ENCODE data around the gene KCNV2.

KCNV2 gene

GRCh38 chr9:2725898-2726649 lies 8.8 kb downstream of the KCNV2 start:
- in situ Hi-C loops (cut with HindIII; ENCODE audit: low pct_unique_long_range_greater_than_20kb, low sequenced_read_pairs), result no loop called here
- no peak for TF ChIP-seq JUND (IDR thresholded peaks at IDR 0.05; ENCODE audit: low read depth)
- no peak for DNase-seq (ENCODE audit: low read depth in 1 of 2, low spot score in 1 of 2)

- no peak for DNase-seq (ENCODE audit: low read depth in 1 of 2, low spot score in 1 of 2)
- in situ Hi-C loops (cut with HindIII; ENCODE audit: low pct_unique_long_range_greater_than_20kb, low sequenced_read_pairs), result no loop called here
Observed at GRCh38 chr9:2726650-2727340, 9.5 kb downstream of the KCNV2 start.

GRCh38 chr9:2727374-2727773 lies 10.1 kb downstream of the KCNV2 start:
- no peak for DNase-seq (ENCODE audit: low read depth in 1 of 2, low spot score in 1 of 2)
- in situ Hi-C loops (cut with HindIII; ENCODE audit: low pct_unique_long_range_greater_than_20kb, low sequenced_read_pairs), result no loop called here
- TF ChIP-seq JUND (IDR thresholded peaks at IDR 0.05; ENCODE audit: low read depth), result no peak

More at GRCh38 chr9:2726650-2727340, 9.5 kb downstream of the KCNV2 start:
- TF ChIP-seq JUND (IDR thresholded peaks at IDR 0.05; ENCODE audit: low read depth), result no peak

- TF ChIP-seq JUND (IDR thresholded peaks at IDR 0.05; ENCODE audit: low read depth), result no peak
- peak in 1 of 2 experiments; percentile 64 for DNase-seq (ENCODE audit: low read depth in 1 of 2, low spot score in 1 of 2)
- in situ Hi-C loops (cut with HindIII; ENCODE audit: low pct_unique_long_range_greater_than_20kb, low sequenced_read_pairs), result no loop called here
Observed at GRCh38 chr9:2727966-2728613, 10.8 kb downstream of the KCNV2 start.

GRCh38 chr9:2729003-2729402 lies 11.7 kb downstream of the KCNV2 start:
- in situ Hi-C loops (cut with HindIII; ENCODE audit: low pct_unique_long_range_greater_than_20kb, low sequenced_read_pairs), result no loop called here
- no peak for TF ChIP-seq JUND (IDR thresholded peaks at IDR 0.05; ENCODE audit: low read depth)
- DNase-seq (ENCODE audit: low read depth in 1 of 2, low spot score in 1 of 2), result no peak

- TF ChIP-seq JUND (IDR thresholded peaks at IDR 0.05; ENCODE audit: low read depth), result no peak
- in situ Hi-C loops (cut with HindIII; ENCODE audit: low pct_unique_long_range_greater_than_20kb, low sequenced_read_pairs), result no loop called here
Observed at GRCh38 chr9:2729721-2730120, 12.4 kb downstream of the KCNV2 start.

GRCh38 chr9:2730971-2731370 lies 13.7 kb downstream of the KCNV2 start:
- in situ Hi-C loops (cut with HindIII; ENCODE audit: low pct_unique_long_range_greater_than_20kb, low sequenced_read_pairs), result no loop called here
- no peak for DNase-seq (ENCODE audit: low read depth in 1 of 2, low spot score in 1 of 2)
- no peak for TF ChIP-seq JUND (IDR thresholded peaks at IDR 0.05; ENCODE audit: low read depth)

More at GRCh38 chr9:2729721-2730120, 12.4 kb downstream of the KCNV2 start:
- DNase-seq (ENCODE audit: low read depth in 1 of 2, low spot score in 1 of 2), result no peak

GRCh38 chr9:2732492-2732891 lies 15.2 kb downstream of the KCNV2 start:
- no peak for TF ChIP-seq JUND (IDR thresholded peaks at IDR 0.05; ENCODE audit: low read depth)
- in situ Hi-C loops (cut with HindIII; ENCODE audit: low pct_unique_long_range_greater_than_20kb, low sequenced_read_pairs), result no loop called here
- DNase-seq (ENCODE audit: low read depth in 1 of 2, low spot score in 1 of 2), result no peak

- no peak for TF ChIP-seq JUND (IDR thresholded peaks at IDR 0.05; ENCODE audit: low read depth)
- in situ Hi-C loops (cut with HindIII; ENCODE audit: low pct_unique_long_range_greater_than_20kb, low sequenced_read_pairs), result no loop called here
- DNase-seq (ENCODE audit: low read depth in 1 of 2, low spot score in 1 of 2), result no peak
Observed at GRCh38 chr9:2740616-2741015, 23.3 kb downstream of the KCNV2 start.

GRCh38 chr9:2741441-2742158 lies 24.3 kb downstream of the KCNV2 start:
- in situ Hi-C loops (cut with HindIII; ENCODE audit: low pct_unique_long_range_greater_than_20kb, low sequenced_read_pairs), result no loop called here
- no peak for TF ChIP-seq JUND (IDR thresholded peaks at IDR 0.05; ENCODE audit: low read depth)
- DNase-seq (ENCODE audit: low read depth in 1 of 2, low spot score in 1 of 2), result no peak

GRCh38 chr9:2742214-2742613 lies 24.9 kb downstream of the KCNV2 start:
- no peak for DNase-seq (ENCODE audit: low read depth in 1 of 2, low spot score in 1 of 2)
- in situ Hi-C loops (cut with HindIII; ENCODE audit: low pct_unique_long_range_greater_than_20kb, low sequenced_read_pairs), result no loop called here
- TF ChIP-seq JUND (IDR thresholded peaks at IDR 0.05; ENCODE audit: low read depth), result no peak

GRCh38 chr9:2743937-2744529 lies 26.7 kb downstream of the KCNV2 start:
- DNase-seq (ENCODE audit: low read depth in 1 of 2, low spot score in 1 of 2), result no peak
- in situ Hi-C loops (cut with HindIII; ENCODE audit: low pct_unique_long_range_greater_than_20kb, low sequenced_read_pairs), result no loop called here
- TF ChIP-seq JUND (IDR thresholded peaks at IDR 0.05; ENCODE audit: low read depth), result no peak
